Activated gamma-delta T cell treated with anti-CD3 and anti-CD28 coated beads, Interleukin-2, amount 50 U/mL, for 16 hours (primary cell): ENCODE results near the gene SLC45A2.
"Not testable (repeated sequence)": the region's sequence is repeated elsewhere in the genome, so short reads cannot be mapped to it uniquely, and the experiment has no call there.

Source experiments
- DNase-seq: peaks from one replicate; pipeline ENCODE4 v3.0.0-alpha.2; 2020; ENCODE audit warnings: low read depth

Gene SLC45A2

GRCh38 chr5:33921002-33921401 is 63.5 kb downstream of the SLC45A2 start:
- no peak for DNase-seq

GRCh38 chr5:33914844-33915243 is 69.6 kb downstream of the SLC45A2 start:
- not testable (repeated sequence) for DNase-seq

- not testable (repeated sequence) for DNase-seq
Measured at GRCh38 chr5:33906248-33906647, 78.2 kb downstream of the SLC45A2 start.

GRCh38 chr5:33905381-33905780 is 79.1 kb downstream of the SLC45A2 start:
- no peak for DNase-seq

GRCh38 chr5:33903118-33903517 is 81.4 kb downstream of the SLC45A2 start:
- DNase-seq = no peak

GRCh38 chr5:33901156-33901555 is 83.3 kb downstream of the SLC45A2 start:
- no peak for DNase-seq
